ENCODE measurements around the gene PCDH18. TPM values are rescaled to one million over a fixed set of nuclear protein-coding genes. Genes with fewer than 3 reads are reported as not detected.

The PCDH18 gene
- polyA plus RNA-seq, 4 donors, result 133 to 216 (median 169) TPM

- no peak for DNase-seq (ENCODE audit: low read depth in 4 of 4, low spot score in 3 of 4)
These were observed 60.8 kb downstream of the PCDH18 start for GRCh38 chr4:137471461-137471860.

- DNase-seq (ENCODE audit: low read depth in 4 of 4, low spot score in 3 of 4), result no peak
These were observed 61.5 kb downstream of the PCDH18 start for GRCh38 chr4:137470806-137471205.
